GM12878 (cell line): ENCODE results near the gene RAP1B. TPM values are rescaled to one million over a fixed set of nuclear protein-coding genes. Genes with fewer than 3 reads are reported as not detected.

Experiments used
- CBX3 ChIP-seq: fragments of 200-600 bp; sonication (generic); IDR thresholded peaks from 2 replicates; pipeline ENCODE4 v1.6.1; 2016; ENCODE audit warnings: low read depth, borderline replicate concordance
- CHD2 ChIP-seq: IDR thresholded peaks from 2 replicates; pipeline ENCODE4 v1.6.1; 2011; ENCODE audit warnings: low read depth, low read length, improper control_type of control experiment, borderline replicate concordance
- KDM1A ChIP-seq: fragments of 200-600 bp; sonication (generic); IDR thresholded peaks from 2 replicates; pipeline ENCODE4 v1.6.1; 2016; ENCODE audit warnings: borderline replicate concordance
- LARP7 ChIP-seq: fragments of 450-650 bp; IDR thresholded peaks from 2 replicates; pipeline ENCODE4 v1.6.1; 2017; ENCODE audit warnings: mild to moderate bottlenecking
- MXI1 ChIP-seq: fragments of 150-350 bp; IDR thresholded peaks from 2 replicates; pipeline ENCODE4 v1.6.1; 2011; ENCODE audit warnings: low read depth, mild to moderate bottlenecking, inconsistent platforms, low read length, improper control_type of control experiment
- NFYA ChIP-seq: IDR thresholded peaks from 2 replicates; pipeline ENCODE4 v1.6.1; 2011; ENCODE audit warnings: low read depth, mild to moderate bottlenecking, low read length, improper control_type of control experiment, borderline replicate concordance
- PAX5 ChIP-seq: IDR thresholded peaks from 2 replicates; pipeline ENCODE4 v1.6.1; 2011; ENCODE audit warnings: low read depth, low read length, borderline replicate concordance
- POU2F2 ChIP-seq: IDR thresholded peaks from 3 replicates; pipeline ENCODE4 v1.6.1; 2011; ENCODE audit warnings: low read depth, mild to moderate bottlenecking, low read length, borderline replicate concordance
- RUNX3 ChIP-seq: IDR thresholded peaks from 2 replicates; pipeline ENCODE4 v1.6.1; 2012; ENCODE audit warnings: low read length, inconsistent platforms
- SMAD5 ChIP-seq: IDR thresholded peaks from 2 replicates; pipeline ENCODE4 v1.6.1; 2016; ENCODE audit warnings: antibody characterized with exemption, low read depth
- SPI1 ChIP-seq: IDR thresholded peaks from 2 replicates; pipeline ENCODE4 v1.6.1; 2011; ENCODE audit warnings: low read depth, mild to moderate bottlenecking, low read length, moderate library complexity, borderline replicate concordance; ENCODE audit not compliant: insufficient read depth
- SREBF1 ChIP-seq: IDR thresholded peaks from 2 replicates; pipeline ENCODE4 v1.6.1; 2012; ENCODE audit warnings: mild to moderate bottlenecking, low read length
- SREBF2 ChIP-seq: IDR thresholded peaks from 2 replicates; pipeline ENCODE4 v1.6.1; 2012; ENCODE audit warnings: mild to moderate bottlenecking, low read length
- TAF1 ChIP-seq: IDR thresholded peaks from 2 replicates; pipeline ENCODE4 v1.6.1; 2011; ENCODE audit warnings: mild to moderate bottlenecking, low read depth, low read length, borderline replicate concordance
- TBL1XR1 ChIP-seq: IDR thresholded peaks from 2 replicates; pipeline ENCODE4 v1.6.1; 2012; ENCODE audit warnings: low read depth, low read length, improper control_type of control experiment
- TCF12 ChIP-seq: IDR thresholded peaks from 2 replicates; pipeline ENCODE4 v1.6.1; 2011; ENCODE audit warnings: low read depth, mild to moderate bottlenecking, low read length
- ZBED1 ChIP-seq: IDR thresholded peaks from 2 replicates; pipeline ENCODE4 v1.6.1; 2016; ENCODE audit warnings: borderline replicate concordance
- ZNF384 ChIP-seq: IDR thresholded peaks from 2 replicates; pipeline ENCODE4 v1.6.1; 2012; ENCODE audit warnings: low read depth, mild to moderate bottlenecking, low read length, improper control_type of control experiment, borderline replicate concordance
- polyA plus RNA-seq, 11 experiments: library from polyadenylated mRNA; depleted of rRNA in 4 of 11; unstranded in 6 of 11; stranded (reverse) in 5 of 11; fragments of >200 nt; fragmentation: Nextera tagmentation in 4 of 11; fragmentation: Illumina TruSeq in 1 of 11; extraction: Ambion mirVana in 4 of 11; extraction: Trizol in 1 of 11; gene quantifications; 1 replicate in 1 of 11; 2 replicates in 10 of 11; pipeline versions ENCODE4 v1.2.1 to v1.2.3, GENCODE V29; 2011 to 2016; ENCODE audit warnings: inconsistent platforms in 2 of 11, missing spikeins in 2 of 11, low read depth in 1 of 11
- total RNA-seq, 4 experiments: library from RNA; depleted of rRNA in 3 of 4; stranded (reverse); fragments of >200 nt in 3 of 4; fragmentation: Illumina TruSeq in 1 of 4; extraction: Trizol in 1 of 4; gene quantifications; 2 replicates each; pipeline versions ENCODE4 v1.2.1 to v1.2.3, GENCODE V29; 2013 to 2021
- TF ChIP-seq, protein P1 (sequence below): fragments of 450-650 bp; IDR thresholded peaks from 2 replicates; pipeline ENCODE4 v1.6.1; 2016; ENCODE audit warnings: mild to moderate bottlenecking
- TF ChIP-seq, protein P2 (sequence below): fragments of 450-650 bp; formaldehyde crosslinking; IDR thresholded peaks from 2 replicates; pipeline ENCODE4 v1.4.0; 2022; ENCODE audit warnings: mild to moderate bottlenecking, moderate library complexity
- TF ChIP-seq, protein P3 (sequence below): fragments of 450-650 bp; formaldehyde crosslinking; IDR thresholded peaks from 2 replicates; pipeline ENCODE4 v1.5.0; 2022; ENCODE audit warnings: mild to moderate bottlenecking, missing genetic modification characterization
- TF ChIP-seq, protein P4 (sequence below): IDR thresholded peaks from 2 replicates; pipeline ENCODE4 v1.6.1; 2012; ENCODE audit warnings: mild to moderate bottlenecking, low read depth, low read length

Gene RAP1B
- total and polyA plus RNA-seq, 10 of the 15 experiments (the other 5 are each of a cell fraction or from before 2014, with no cell fraction given) = 88.9 to 219 (median 127) TPM

DNA sequence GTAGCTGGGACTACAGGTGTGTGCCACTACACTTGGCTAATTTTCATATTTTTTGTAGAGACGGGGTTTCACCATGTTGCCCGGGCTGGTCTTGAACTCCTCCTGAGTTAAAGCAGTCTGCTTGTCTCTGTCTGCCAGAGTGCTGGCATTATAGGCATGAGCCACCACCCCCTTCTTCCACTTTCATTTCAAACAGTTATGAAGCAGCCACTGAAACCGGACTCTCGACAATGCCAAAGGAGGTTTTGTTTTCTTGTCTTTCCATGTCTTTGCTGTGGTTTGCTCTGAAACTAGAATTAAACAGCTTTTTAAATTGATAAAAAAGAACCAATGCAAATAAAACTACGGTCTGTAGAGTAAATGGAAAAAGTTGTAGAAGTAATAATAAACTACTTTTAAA, 30.4 kb downstream of the RAP1B start (continued):
- TF ChIP-seq, protein P1, sequence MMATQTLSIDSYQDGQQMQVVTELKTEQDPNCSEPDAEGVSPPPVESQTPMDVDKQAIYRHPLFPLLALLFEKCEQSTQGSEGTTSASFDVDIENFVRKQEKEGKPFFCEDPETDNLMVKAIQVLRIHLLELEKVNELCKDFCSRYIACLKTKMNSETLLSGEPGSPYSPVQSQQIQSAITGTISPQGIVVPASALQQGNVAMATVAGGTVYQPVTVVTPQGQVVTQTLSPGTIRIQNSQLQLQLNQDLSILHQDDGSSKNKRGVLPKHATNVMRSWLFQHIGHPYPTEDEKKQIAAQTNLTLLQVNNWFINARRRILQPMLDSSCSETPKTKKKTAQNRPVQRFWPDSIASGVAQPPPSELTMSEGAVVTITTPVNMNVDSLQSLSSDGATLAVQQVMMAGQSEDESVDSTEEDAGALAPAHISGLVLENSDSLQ = no peak
- TF ChIP-seq CBX3 = no peak
- no peak for TF ChIP-seq SPI1
- TF ChIP-seq SREBF2 = no peak
- no peak for TF ChIP-seq SREBF1
- 0 out of 2 replicates have a peak, but pooled peaks have one; percentile 32 for TF ChIP-seq PAX5
- TF ChIP-seq LARP7 = no peak
- TF ChIP-seq, protein P2, sequence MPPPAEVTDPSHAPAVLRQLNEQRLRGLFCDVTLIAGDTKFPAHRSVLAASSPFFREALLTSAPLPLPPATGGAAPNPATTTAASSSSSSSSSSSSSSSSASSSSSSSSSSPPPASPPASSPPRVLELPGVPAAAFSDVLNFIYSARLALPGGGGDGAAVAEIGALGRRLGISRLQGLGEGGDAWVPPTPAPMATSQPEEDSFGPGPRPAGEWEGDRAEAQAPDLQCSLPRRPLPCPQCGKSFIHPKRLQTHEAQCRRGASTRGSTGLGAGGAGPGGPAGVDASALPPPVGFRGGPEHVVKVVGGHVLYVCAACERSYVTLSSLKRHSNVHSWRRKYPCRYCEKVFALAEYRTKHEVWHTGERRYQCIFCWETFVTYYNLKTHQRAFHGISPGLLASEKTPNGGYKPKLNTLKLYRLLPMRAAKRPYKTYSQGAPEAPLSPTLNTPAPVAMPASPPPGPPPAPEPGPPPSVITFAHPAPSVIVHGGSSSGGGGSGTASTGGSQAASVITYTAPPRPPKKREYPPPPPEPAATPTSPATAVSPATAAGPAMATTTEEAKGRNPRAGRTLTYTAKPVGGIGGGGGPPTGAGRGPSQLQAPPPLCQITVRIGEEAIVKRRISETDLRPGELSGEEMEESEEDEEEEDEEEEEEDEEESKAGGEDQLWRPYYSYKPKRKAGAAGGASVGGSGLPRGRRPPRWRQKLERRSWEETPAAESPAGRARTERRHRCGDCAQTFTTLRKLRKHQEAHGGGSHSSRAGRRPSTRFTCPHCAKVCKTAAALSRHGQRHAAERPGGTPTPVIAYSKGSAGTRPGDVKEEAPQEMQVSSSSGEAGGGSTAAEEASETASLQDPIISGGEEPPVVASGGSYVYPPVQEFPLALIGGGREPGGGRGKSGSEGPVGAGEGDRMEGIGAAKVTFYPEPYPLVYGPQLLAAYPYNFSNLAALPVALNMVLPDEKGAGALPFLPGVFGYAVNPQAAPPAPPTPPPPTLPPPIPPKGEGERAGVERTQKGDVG (CRISPR knock-in tag) = no peak
- no peak for TF ChIP-seq KDM1A
- TF ChIP-seq TCF12 = no peak
- TF ChIP-seq POU2F2 = no peak
- TF ChIP-seq TBL1XR1 = 0 out of 2 replicates have a peak, but pooled peaks have one; percentile 17
- no peak for TF ChIP-seq ZBED1
- TF ChIP-seq, protein P3, sequence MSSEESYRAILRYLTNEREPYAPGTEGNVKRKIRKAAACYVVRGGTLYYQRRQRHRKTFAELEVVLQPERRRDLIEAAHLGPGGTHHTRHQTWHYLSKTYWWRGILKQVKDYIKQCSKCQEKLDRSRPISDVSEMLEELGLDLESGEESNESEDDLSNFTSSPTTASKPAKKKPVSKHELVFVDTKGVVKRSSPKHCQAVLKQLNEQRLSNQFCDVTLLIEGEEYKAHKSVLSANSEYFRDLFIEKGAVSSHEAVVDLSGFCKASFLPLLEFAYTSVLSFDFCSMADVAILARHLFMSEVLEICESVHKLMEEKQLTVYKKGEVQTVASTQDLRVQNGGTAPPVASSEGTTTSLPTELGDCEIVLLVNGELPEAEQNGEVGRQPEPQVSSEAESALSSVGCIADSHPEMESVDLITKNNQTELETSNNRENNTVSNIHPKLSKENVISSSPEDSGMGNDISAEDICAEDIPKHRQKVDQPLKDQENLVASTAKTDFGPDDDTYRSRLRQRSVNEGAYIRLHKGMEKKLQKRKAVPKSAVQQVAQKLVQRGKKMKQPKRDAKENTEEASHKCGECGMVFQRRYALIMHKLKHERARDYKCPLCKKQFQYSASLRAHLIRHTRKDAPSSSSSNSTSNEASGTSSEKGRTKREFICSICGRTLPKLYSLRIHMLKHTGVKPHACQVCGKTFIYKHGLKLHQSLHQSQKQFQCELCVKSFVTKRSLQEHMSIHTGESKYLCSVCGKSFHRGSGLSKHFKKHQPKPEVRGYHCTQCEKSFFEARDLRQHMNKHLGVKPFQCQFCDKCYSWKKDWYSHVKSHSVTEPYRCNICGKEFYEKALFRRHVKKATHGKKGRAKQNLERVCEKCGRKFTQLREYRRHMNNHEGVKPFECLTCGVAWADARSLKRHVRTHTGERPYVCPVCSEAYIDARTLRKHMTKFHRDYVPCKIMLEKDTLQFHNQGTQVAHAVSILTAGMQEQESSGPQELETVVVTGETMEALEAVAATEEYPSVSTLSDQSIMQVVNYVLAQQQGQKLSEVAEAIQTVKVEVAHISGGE (CRISPR knock-in tag) = no peak
- no peak for TF ChIP-seq NFYA
- TF ChIP-seq ZNF384 = no peak
- TF ChIP-seq, protein P4, sequence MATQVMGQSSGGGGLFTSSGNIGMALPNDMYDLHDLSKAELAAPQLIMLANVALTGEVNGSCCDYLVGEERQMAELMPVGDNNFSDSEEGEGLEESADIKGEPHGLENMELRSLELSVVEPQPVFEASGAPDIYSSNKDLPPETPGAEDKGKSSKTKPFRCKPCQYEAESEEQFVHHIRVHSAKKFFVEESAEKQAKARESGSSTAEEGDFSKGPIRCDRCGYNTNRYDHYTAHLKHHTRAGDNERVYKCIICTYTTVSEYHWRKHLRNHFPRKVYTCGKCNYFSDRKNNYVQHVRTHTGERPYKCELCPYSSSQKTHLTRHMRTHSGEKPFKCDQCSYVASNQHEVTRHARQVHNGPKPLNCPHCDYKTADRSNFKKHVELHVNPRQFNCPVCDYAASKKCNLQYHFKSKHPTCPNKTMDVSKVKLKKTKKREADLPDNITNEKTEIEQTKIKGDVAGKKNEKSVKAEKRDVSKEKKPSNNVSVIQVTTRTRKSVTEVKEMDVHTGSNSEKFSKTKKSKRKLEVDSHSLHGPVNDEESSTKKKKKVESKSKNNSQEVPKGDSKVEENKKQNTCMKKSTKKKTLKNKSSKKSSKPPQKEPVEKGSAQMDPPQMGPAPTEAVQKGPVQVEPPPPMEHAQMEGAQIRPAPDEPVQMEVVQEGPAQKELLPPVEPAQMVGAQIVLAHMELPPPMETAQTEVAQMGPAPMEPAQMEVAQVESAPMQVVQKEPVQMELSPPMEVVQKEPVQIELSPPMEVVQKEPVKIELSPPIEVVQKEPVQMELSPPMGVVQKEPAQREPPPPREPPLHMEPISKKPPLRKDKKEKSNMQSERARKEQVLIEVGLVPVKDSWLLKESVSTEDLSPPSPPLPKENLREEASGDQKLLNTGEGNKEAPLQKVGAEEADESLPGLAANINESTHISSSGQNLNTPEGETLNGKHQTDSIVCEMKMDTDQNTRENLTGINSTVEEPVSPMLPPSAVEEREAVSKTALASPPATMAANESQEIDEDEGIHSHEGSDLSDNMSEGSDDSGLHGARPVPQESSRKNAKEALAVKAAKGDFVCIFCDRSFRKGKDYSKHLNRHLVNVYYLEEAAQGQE = no peak
- no peak for TF ChIP-seq TAF1
- no peak for TF ChIP-seq SMAD5
- TF ChIP-seq CHD2 = no peak
- TF ChIP-seq RUNX3 = peak; percentile 88
- no peak for TF ChIP-seq MXI1
